Loucy (cell line): ENCODE data around the gene MMP15.

ENCODE experiments used
- H2AFZ ChIP-seq: fragments of 200-600 bp; sonication (generic); 2 replicates; pipeline ENCODE4 v1.6.0; 2016; ENCODE audit warnings: antibody characterized with exemption, mild to moderate bottlenecking, low read length, moderate library complexity
- H3F3A ChIP-seq: fragments of 200-600 bp; 2 replicates; pipeline ENCODE4 v1.6.0; 2016; ENCODE audit warnings: antibody characterized with exemption, low read depth, mild to moderate bottlenecking
- H3K27me3 ChIP-seq: fragments of 200-600 bp; sonication (generic); 2 replicates; pipeline ENCODE4 v1.6.1; 2014; ENCODE audit warnings: low read length, mild to moderate bottlenecking; ENCODE audit not compliant: insufficient read depth, poor library complexity, severe bottlenecking
- H3K36me3 ChIP-seq: fragments of 200-600 bp; sonication (generic); 2 replicates; pipeline ENCODE4 v1.6.1; 2016; ENCODE audit warnings: low read length; ENCODE audit not compliant: insufficient read depth
- H3K4me1 ChIP-seq: fragments of 200-600 bp; sonication (generic); 2 replicates; pipeline ENCODE4 v1.5.1; 2014; ENCODE audit warnings: low read length, mild to moderate bottlenecking; ENCODE audit not compliant: insufficient read depth, poor library complexity, severe bottlenecking
- H3K4me2 ChIP-seq: fragments of 200-600 bp; sonication (generic); 2 replicates; pipeline ENCODE4 v1.6.0; 2014; ENCODE audit warnings: antibody characterized with exemption, low read length, low read depth, mild to moderate bottlenecking; ENCODE audit not compliant: poor library complexity, severe bottlenecking
- H3K4me3 ChIP-seq: fragments of 200-600 bp; sonication (generic); 2 replicates; pipeline ENCODE4 v1.5.1; 2014; ENCODE audit warnings: low read length, mild to moderate bottlenecking, mixed read lengths; ENCODE audit not compliant: poor library complexity, severe bottlenecking
- H3K79me2 ChIP-seq: fragments of 200-600 bp; sonication (generic); 2 replicates; pipeline ENCODE4 v1.6.1; 2014; ENCODE audit warnings: low read length; ENCODE audit not compliant: insufficient read depth
- H3K9ac ChIP-seq: fragments of 200-600 bp; sonication (generic); 2 replicates; pipeline ENCODE4 v1.6.0; 2014; ENCODE audit warnings: mild to moderate bottlenecking, low read depth, low read length, moderate library complexity; ENCODE audit not compliant: poor library complexity, severe bottlenecking
- H3K9me2 ChIP-seq: fragments of 200-600 bp; sonication (generic); replicated peaks from 2 replicates; pipeline ENCODE4 v1.6.1; 2016; ENCODE audit warnings: low read depth, low read length, mixed read lengths
- H3K9me3 ChIP-seq: fragments of 200-600 bp; sonication (generic); 2 replicates; pipeline ENCODE4 v1.6.1; 2014; ENCODE audit warnings: mild to moderate bottlenecking, antibody characterized with exemption, low read length, low read depth; ENCODE audit not compliant: insufficient read depth
- H4K20me1 ChIP-seq: fragments of 200-600 bp; sonication (generic); 2 replicates; pipeline ENCODE4 v1.6.0; 2014; ENCODE audit warnings: antibody characterized with exemption, low read length, mild to moderate bottlenecking; ENCODE audit not compliant: insufficient read depth, poor library complexity, severe bottlenecking
- EZH2phosphoT487 ChIP-seq: fragments of 200-600 bp; IDR thresholded peaks from 2 replicates; pipeline ENCODE4 v1.6.1; 2018; ENCODE audit warnings: antibody characterized with exemption, mild to moderate bottlenecking, moderate library complexity, borderline replicate concordance
- TF ChIP-seq, protein P1 (sequence below): fragments of 200-600 bp; sonication (generic); conservative IDR thresholded peaks from 2 replicates; pipeline ENCODE4 v1.5.1; 2014; ENCODE audit warnings: mild to moderate bottlenecking, antibody characterized with exemption, low read length

MMP15 gene

GRCh38 chr16:58040945-58041627 is 15.5 kb downstream of the MMP15 start:
- no peak for TF ChIP-seq EZH2phosphoT487
- TF ChIP-seq, protein P1, sequence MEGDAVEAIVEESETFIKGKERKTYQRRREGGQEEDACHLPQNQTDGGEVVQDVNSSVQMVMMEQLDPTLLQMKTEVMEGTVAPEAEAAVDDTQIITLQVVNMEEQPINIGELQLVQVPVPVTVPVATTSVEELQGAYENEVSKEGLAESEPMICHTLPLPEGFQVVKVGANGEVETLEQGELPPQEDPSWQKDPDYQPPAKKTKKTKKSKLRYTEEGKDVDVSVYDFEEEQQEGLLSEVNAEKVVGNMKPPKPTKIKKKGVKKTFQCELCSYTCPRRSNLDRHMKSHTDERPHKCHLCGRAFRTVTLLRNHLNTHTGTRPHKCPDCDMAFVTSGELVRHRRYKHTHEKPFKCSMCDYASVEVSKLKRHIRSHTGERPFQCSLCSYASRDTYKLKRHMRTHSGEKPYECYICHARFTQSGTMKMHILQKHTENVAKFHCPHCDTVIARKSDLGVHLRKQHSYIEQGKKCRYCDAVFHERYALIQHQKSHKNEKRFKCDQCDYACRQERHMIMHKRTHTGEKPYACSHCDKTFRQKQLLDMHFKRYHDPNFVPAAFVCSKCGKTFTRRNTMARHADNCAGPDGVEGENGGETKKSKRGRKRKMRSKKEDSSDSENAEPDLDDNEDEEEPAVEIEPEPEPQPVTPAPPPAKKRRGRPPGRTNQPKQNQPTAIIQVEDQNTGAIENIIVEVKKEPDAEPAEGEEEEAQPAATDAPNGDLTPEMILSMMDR = no peak
- H2AFZ ChIP-seq = no peak overlapping the region
- no peaks in the 10 kb centered on the region for H3K9me3 ChIP-seq
- no peaks in the 10 kb centered on the region for H3K9me2 ChIP-seq
- H3K36me3 ChIP-seq = no peaks in the 10 kb centered on the region
- no peaks in the 10 kb centered on the region for H3F3A ChIP-seq
- H3K4me1 ChIP-seq = no peaks in the 10 kb centered on the region
- no peak overlapping the region for H3K4me2 ChIP-seq
- no peaks in the 10 kb centered on the region for H3K27me3 ChIP-seq
- no peaks in the 10 kb centered on the region for H3K79me2 ChIP-seq
- no peak overlapping the region for H3K4me3 ChIP-seq
- no peaks in the 10 kb centered on the region for H4K20me1 ChIP-seq
- no peak overlapping the region for H3K9ac ChIP-seq

DNA sequence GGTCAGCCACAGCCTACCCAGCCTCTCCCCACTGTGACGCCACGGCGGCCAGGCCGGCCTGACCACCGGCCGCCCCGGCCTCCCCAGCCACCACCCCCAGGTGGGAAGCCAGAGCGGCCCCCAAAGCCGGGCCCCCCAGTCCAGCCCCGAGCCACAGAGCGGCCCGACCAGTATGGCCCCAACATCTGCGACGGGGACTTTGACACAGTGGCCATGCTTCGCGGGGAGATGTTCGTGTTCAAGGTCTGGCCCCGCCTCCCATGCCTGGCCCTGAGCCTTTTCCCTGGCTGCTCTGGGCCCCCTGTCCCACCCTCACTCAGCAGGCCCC is 16.0 kb downstream of the MMP15 start:
- no peak for TF ChIP-seq EZH2phosphoT487
- TF ChIP-seq, protein P1 = no peak
- no peaks in the 10 kb centered on the region for H3K27me3 ChIP-seq
- no peaks in the 10 kb centered on the region for H3K36me3 ChIP-seq

GRCh38 chr16:58042001-58042885 is 16.7 kb downstream of the MMP15 start:
- Histone ChIP-seq H3K79me2 (no peaks in the 10 kb centered on the region), H3K9me2 (no peaks in the 10 kb centered on the region), H3K4me3 (no peak overlapping the region), H3K36me3 (no peaks in the 10 kb centered on the region), H3F3A (no peaks in the 10 kb centered on the region), H4K20me1 (no peaks in the 10 kb centered on the region), H3K4me2 (no peak overlapping the region), H2AFZ (no peak overlapping the region), H3K4me1 (no peaks in the 10 kb centered on the region), H3K9me3 (no peaks in the 10 kb centered on the region), H3K27me3 (no peaks in the 10 kb centered on the region), H3K9ac (no peak overlapping the region)
- TF ChIP-seq, protein P1 = no peak
- TF ChIP-seq EZH2phosphoT487 = no peak

More for the DNA sequence above, 16.0 kb downstream of the MMP15 start:
- Histone ChIP-seq H4K20me1 (no peaks in the 10 kb centered on the region), H3K4me1 (no peaks in the 10 kb centered on the region), H3K9ac (no peak overlapping the region), H3K79me2 (no peaks in the 10 kb centered on the region), H3K4me3 (no peak overlapping the region), H2AFZ (no peak overlapping the region), H3F3A (no peaks in the 10 kb centered on the region), H3K9me3 (no peaks in the 10 kb centered on the region), H3K9me2 (no peaks in the 10 kb centered on the region), H3K4me2 (no peak overlapping the region)
